Omental fat pad (tissue), 4 donors: ENCODE data around the gene ZDHHC9. TPM values are rescaled to one million over a fixed set of nuclear protein-coding genes. Genes with fewer than 3 reads are reported as not detected.

Experiments used
- ATAC-seq: fragments of 150-250 bp; one replicate; pipeline ENCODE4 v1.9.1; 2016; ENCODE audit warnings: mild to moderate bottlenecking, moderate library complexity; ENCODE audit not compliant: low FRiP score
- DNase-seq: peaks from one replicate; pipeline ENCODE4 v3.0.0-alpha.2; 2019; ENCODE audit warnings: low spot score
- CTCF ChIP-seq, 3 donors: fragments of 450-650 bp; IDR thresholded peaks; one replicate each; pipeline ENCODE4 v1.5.1; 2016 to 2017; ENCODE audit warnings: antibody characterized with exemption in 3 of 3, mild to moderate bottlenecking in 3 of 3, moderate library complexity in 2 of 3
- total RNA-seq, 4 donors: library from RNA; depleted of rRNA; stranded (reverse); fragments of >200 nt; gene quantifications; one replicate each; pipeline ENCODE4 v1.1.0, GENCODE V29; 2016

The ZDHHC9 gene
- total RNA-seq, 4 donors from 2014 or later = 29.9 to 58.7 (median 45.2) TPM

GRCh38 chrX:129792586-129793291, 50.9 kb downstream of the ZDHHC9 start:
- DNase-seq (no peak), ATAC-seq (no peak)
- no peak for TF ChIP-seq CTCF (IDR thresholded peaks at IDR 0.05)

- TF ChIP-seq CTCF (IDR thresholded peaks at IDR 0.05) = no peak
- no peak for ATAC-seq
- no peak for DNase-seq
Measured at GRCh38 chrX:129791961-129792570, 51.6 kb downstream of the ZDHHC9 start.

GRCh38 chrX:129791336-129791735, 52.4 kb downstream of the ZDHHC9 start:
- ATAC-seq (no peak), DNase-seq (no peak)
- TF ChIP-seq CTCF (IDR thresholded peaks at IDR 0.05) = no peak

- no peak for TF ChIP-seq CTCF (IDR thresholded peaks at IDR 0.05)
- DNase-seq = no peak
- ATAC-seq = no peak
Measured at GRCh38 chrX:129790808-129791207, 52.9 kb downstream of the ZDHHC9 start.

GRCh38 chrX:129790146-129790545, 53.5 kb downstream of the ZDHHC9 start:
- TF ChIP-seq CTCF (IDR thresholded peaks at IDR 0.05) = no peak

GRCh38 chrX:129788527-129788926, 55.2 kb downstream of the ZDHHC9 start:
- no peak for ATAC-seq
- no peak for TF ChIP-seq CTCF (IDR thresholded peaks at IDR 0.05)
- no peak for DNase-seq

More at GRCh38 chrX:129790146-129790545, 53.5 kb downstream of the ZDHHC9 start:
- ATAC-seq (no peak), DNase-seq (no peak)
